Hepatocyte (in vitro differentiated cells): Measurements from ENCODE around the gene GATD1. TPM values are rescaled to one million over a fixed set of nuclear protein-coding genes. Genes with fewer than 3 reads are reported as not detected.

Source experiments
- DNase-seq: peaks from one replicate; pipeline ENCODE4 v3.0.0-alpha.2; 2016; ENCODE audit warnings: low spot score
- H2AFZ ChIP-seq: fragments of 200-600 bp; sonication (generic); 2 replicates; pipeline ENCODE4 v1.6.0; 2016; ENCODE audit warnings: antibody characterized with exemption, mild to moderate bottlenecking
- H3K27ac ChIP-seq: fragments of 200-600 bp; sonication (generic); 2 replicates; pipeline ENCODE4 v1.5.1; 2016; ENCODE audit warnings: mild to moderate bottlenecking
- H3K27me3 ChIP-seq: fragments of 200-600 bp; sonication (generic); 2 replicates; pipeline ENCODE4 v1.6.1; 2016
- H3K36me3 ChIP-seq: fragments of 200-600 bp; sonication (generic); replicated peaks from 2 replicates; pipeline ENCODE4 v1.5.1; 2016; ENCODE audit warnings: low read depth; ENCODE audit not compliant: insufficient read depth
- H3K4me1 ChIP-seq: fragments of 200-600 bp; sonication (generic); 2 replicates; pipeline ENCODE4 v1.5.1; 2016; ENCODE audit warnings: mild to moderate bottlenecking, moderate library complexity; ENCODE audit not compliant: insufficient read depth
- H3K4me2 ChIP-seq: fragments of 200-600 bp; sonication (generic); 2 replicates; pipeline ENCODE4 v1.6.0; 2016
- H3K4me3 ChIP-seq: fragments of 200-600 bp; sonication (generic); 2 replicates; pipeline ENCODE4 v1.5.1; 2016; ENCODE audit warnings: mild to moderate bottlenecking
- H3K79me2 ChIP-seq: fragments of 200-600 bp; sonication (generic); 2 replicates; pipeline ENCODE4 v1.6.0; 2017; ENCODE audit warnings: mild to moderate bottlenecking
- H3K9me2 ChIP-seq: fragments of 200-600 bp; sonication (generic); replicated peaks from 2 replicates; pipeline ENCODE4 v1.6.0; 2017; ENCODE audit warnings: mild to moderate bottlenecking; ENCODE audit not compliant: insufficient read depth
- H3K9me3 ChIP-seq: fragments of 200-600 bp; sonication (generic); 2 replicates; pipeline ENCODE4 v1.5.1; 2016; ENCODE audit warnings: low read depth, mild to moderate bottlenecking
- H4K20me1 ChIP-seq: fragments of 200-600 bp; sonication (generic); 2 replicates; pipeline ENCODE4 v1.6.0; 2016; ENCODE audit warnings: mild to moderate bottlenecking; ENCODE audit not compliant: insufficient read depth, poor library complexity, severe bottlenecking
- CTCF ChIP-seq: fragments of 200-600 bp; sonication (generic); IDR thresholded peaks from 2 replicates; pipeline ENCODE4 v1.5.1; 2016; ENCODE audit warnings: antibody characterized with exemption, mild to moderate bottlenecking; ENCODE audit not compliant: poor library complexity
- EZH2 ChIP-seq: fragments of 200-600 bp; sonication (generic); IDR thresholded peaks from 2 replicates; pipeline ENCODE4 v1.6.1; 2016; ENCODE audit warnings: antibody characterized with exemption, mild to moderate bottlenecking, borderline replicate concordance
- EZH2phosphoT487 ChIP-seq: fragments of 200-600 bp; sonication (generic); IDR thresholded peaks from one replicate; pipeline ENCODE4 v1.6.1; 2018; ENCODE audit warnings: antibody characterized with exemption, mild to moderate bottlenecking, low read depth, moderate library complexity; ENCODE audit not compliant: unreplicated experiment, severe bottlenecking
- WGBS: methylation state at CpG from one replicate; pipeline ENCODE4 v1.1.6; 2016; ENCODE audit warnings: low lambda C conversion rate; ENCODE audit errors: missing lambda C conversion rate; 5-methylcytosine and 5-hydroxymethylcytosine counted together
- polyA plus RNA-seq: library from polyadenylated mRNA; unstranded; fragments of >200 nt; fragmentation: Nextera tagmentation; extraction: Ambion mirVana; gene quantifications from 2 replicates; pipeline ENCODE4 v1.2.1, GENCODE V29; 2016
- total RNA-seq: library from RNA; depleted of rRNA; stranded (reverse); fragments of >200 nt; gene quantifications from 2 replicates; pipeline ENCODE4 v1.2.3, GENCODE V29; 2014

GATD1 gene
- total and polyA plus RNA-seq, 2 experiments from 2014 or later: 24.2 to 29.0 TPM

GRCh38 chr11:765025-765801, 12.1 kb downstream of the GATD1 start:
- H3K9me3 ChIP-seq: no peaks in the 10 kb centered on the region
- no peaks in the 10 kb centered on the region for H3K9me2 ChIP-seq
- peaks cover 3% of the 10 kb centered on the region for H4K20me1 ChIP-seq
- no peak overlapping the region for H3K4me3 ChIP-seq
- no peaks in the 10 kb centered on the region for H3K27me3 ChIP-seq
- H3K4me1 ChIP-seq: peaks cover 8% of the 10 kb centered on the region
- DNase-seq: peak; percentile 65
- H2AFZ ChIP-seq: no peak overlapping the region
- no peak overlapping the region for H3K4me2 ChIP-seq
- no peaks in the 10 kb centered on the region for H3K36me3 ChIP-seq
- no peaks in the 10 kb centered on the region for H3K79me2 ChIP-seq
- peak; percentile 46 for TF ChIP-seq CTCF
- no peak for TF ChIP-seq EZH2phosphoT487
- 81% methylated on average over 19 of the region's 19 CpGs for WGBS
- H3K27ac ChIP-seq: no peak overlapping the region

GRCh38 chr11:764322-765024, 12.8 kb downstream of the GATD1 start:
- Histone ChIP-seq H4K20me1 (peaks cover 3% of the 10 kb centered on the region), H3K4me1 (peaks cover 8% of the 10 kb centered on the region), H3K27me3 (no peaks in the 10 kb centered on the region), H3K36me3 (no peaks in the 10 kb centered on the region), H3K9me2 (no peaks in the 10 kb centered on the region), H3K79me2 (no peaks in the 10 kb centered on the region), H2AFZ (no peak overlapping the region), H3K4me2 (no peak overlapping the region), H3K4me3 (no peak overlapping the region), H3K27ac (no peak overlapping the region), H3K9me3 (no peaks in the 10 kb centered on the region)
- 93% methylated on average over 18 of the region's 18 CpGs for WGBS
- no peak for TF ChIP-seq EZH2phosphoT487
- TF ChIP-seq CTCF: no peak
- no peak for TF ChIP-seq EZH2
- no peak for DNase-seq

- no peaks in the 10 kb centered on the region for H3K36me3 ChIP-seq
- H3K4me1 ChIP-seq: peaks cover 8% of the 10 kb centered on the region
- H3K27me3 ChIP-seq: no peaks in the 10 kb centered on the region
- no peaks in the 10 kb centered on the region for H3K9me3 ChIP-seq
- H3K9me2 ChIP-seq: no peaks in the 10 kb centered on the region
- DNase-seq: no peak
- TF ChIP-seq EZH2: no peak
- no peak for TF ChIP-seq EZH2phosphoT487
- no peak for TF ChIP-seq CTCF
- H3K79me2 ChIP-seq: no peaks in the 10 kb centered on the region
- no peak overlapping the region for H3K4me2 ChIP-seq
- no peak overlapping the region for H3K27ac ChIP-seq
- H3K4me3 ChIP-seq: no peak overlapping the region
- peaks cover 3% of the 10 kb centered on the region for H4K20me1 ChIP-seq
- no peak overlapping the region for H2AFZ ChIP-seq
- WGBS: 91% methylated on average over 22 of the region's 22 CpGs
Observed at GRCh38 chr11:763549-764321, 13.6 kb downstream of the GATD1 start.
